HT-29 (cell line): ENCODE measurements around the gene ETV7. TPM values are rescaled to one million over a fixed set of nuclear protein-coding genes. Genes with fewer than 3 reads are reported as not detected.

Source experiments
- DNase-seq: peaks from one replicate; pipeline ENCODE4 v3.0.0-alpha.2; 2015; ENCODE audit warnings: low spot score
- total RNA-seq: library from RNA; depleted of rRNA; stranded (reverse); fragments of >200 nt; shearing (Covaris generic); gene quantifications from 2 replicates; pipeline ENCODE4 v1.2.3, GENCODE V29; 2014

Gene ETV7
- total RNA-seq, 1 experiment from 2014 or later = 1.3 TPM

GRCh38 chr6:36384095-36384494, 3.4 kb downstream of the ETV7 start:
- no peak for DNase-seq

DNA sequence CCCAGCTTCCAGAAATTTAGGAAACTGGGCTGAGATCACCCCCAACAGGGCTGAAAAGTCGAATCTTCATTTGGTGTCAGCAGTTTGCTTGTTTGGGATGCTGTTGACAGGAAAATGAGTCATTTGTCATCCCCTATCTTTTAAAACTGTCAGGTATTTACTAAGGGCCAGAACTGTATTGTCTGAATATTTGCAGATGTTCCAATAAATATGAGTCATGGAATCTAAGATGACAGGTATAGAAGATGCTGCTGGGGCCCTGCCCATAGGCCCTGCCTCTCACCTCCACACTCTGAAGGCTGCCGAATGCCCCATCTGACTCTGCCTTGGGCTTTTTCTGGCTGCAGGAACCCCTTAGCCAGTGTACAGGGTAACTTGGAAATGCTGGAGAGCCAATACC, 3.9 kb downstream of the ETV7 start:
- no peak for DNase-seq

- no peak for DNase-seq
These were observed 4.5 kb downstream of the ETV7 start for GRCh38 chr6:36382976-36383375.

- no peak for DNase-seq
These were observed 5.7 kb downstream of the ETV7 start for GRCh38 chr6:36381502-36382389.

- no peak for DNase-seq
These were observed 7.3 kb downstream of the ETV7 start for GRCh38 chr6:36380166-36380565.

- no peak for DNase-seq
These were observed 8.5 kb downstream of the ETV7 start for GRCh38 chr6:36378936-36379335.

- DNase-seq = no peak
These were observed 9.1 kb downstream of the ETV7 start for GRCh38 chr6:36378243-36378920.

- DNase-seq = no peak
These were observed 9.9 kb downstream of the ETV7 start for GRCh38 chr6:36377594-36377993.

GRCh38 chr6:36376742-36377141, 10.7 kb downstream of the ETV7 start:
- DNase-seq = no peak

GRCh38 chr6:36376183-36376582, 11.3 kb downstream of the ETV7 start:
- no peak for DNase-seq

DNA sequence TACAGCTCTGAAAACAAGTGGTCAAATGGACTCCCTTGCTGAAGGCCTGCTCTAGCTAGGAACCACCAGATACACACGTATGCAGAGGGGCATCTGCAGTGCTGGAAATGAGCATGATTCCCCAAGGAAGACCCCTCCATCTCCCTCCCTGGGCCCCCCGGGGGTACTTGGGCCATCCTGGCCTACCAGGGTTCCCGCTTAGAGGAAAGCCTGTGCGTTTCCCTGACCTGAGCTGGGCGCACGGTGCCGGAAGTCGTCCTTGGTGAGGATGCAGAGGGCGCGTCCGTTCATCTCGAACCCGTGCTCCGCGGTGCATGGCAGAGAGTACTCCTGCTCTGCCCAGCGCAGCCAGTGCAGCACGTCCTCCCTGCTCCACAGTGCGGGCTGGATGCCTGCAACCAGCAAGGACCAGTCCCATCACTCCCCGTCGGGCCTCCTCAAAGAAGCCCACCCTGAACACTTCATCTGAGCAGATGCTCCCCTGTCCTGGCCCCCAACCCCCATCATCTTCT, 11.8 kb downstream of the ETV7 start:
- DNase-seq = no peak

DNA sequence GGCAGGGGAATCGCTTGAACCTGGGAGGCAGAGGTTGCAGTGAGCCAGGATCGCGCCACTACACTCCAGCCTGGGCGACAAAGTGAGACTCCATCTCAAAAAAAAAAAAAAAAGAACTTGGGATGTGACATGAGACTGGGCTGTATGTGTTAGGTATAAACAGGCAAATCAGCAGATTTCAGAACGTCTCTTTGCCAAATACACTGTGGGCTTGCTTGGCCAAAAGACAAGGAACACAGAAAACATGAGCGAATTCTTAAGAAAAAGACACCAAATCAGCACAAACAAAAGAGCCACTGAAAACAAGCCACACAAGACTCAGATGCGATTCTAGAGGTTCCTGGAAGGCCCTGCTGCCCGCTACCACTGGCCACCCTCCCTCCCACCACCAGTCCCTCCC, 12.5 kb downstream of the ETV7 start:
- no peak for DNase-seq

- DNase-seq = no peak
These were observed 13.3 kb downstream of the ETV7 start for GRCh38 chr6:36374194-36374593.

- DNase-seq = no peak
These were observed 14.0 kb downstream of the ETV7 start for GRCh38 chr6:36373368-36374019.

GRCh38 chr6:36372088-36372487, 15.4 kb downstream of the ETV7 start:
- DNase-seq = no peak

- no peak for DNase-seq
These were observed 16.3 kb downstream of the ETV7 start for GRCh38 chr6:36371211-36371610.

DNA sequence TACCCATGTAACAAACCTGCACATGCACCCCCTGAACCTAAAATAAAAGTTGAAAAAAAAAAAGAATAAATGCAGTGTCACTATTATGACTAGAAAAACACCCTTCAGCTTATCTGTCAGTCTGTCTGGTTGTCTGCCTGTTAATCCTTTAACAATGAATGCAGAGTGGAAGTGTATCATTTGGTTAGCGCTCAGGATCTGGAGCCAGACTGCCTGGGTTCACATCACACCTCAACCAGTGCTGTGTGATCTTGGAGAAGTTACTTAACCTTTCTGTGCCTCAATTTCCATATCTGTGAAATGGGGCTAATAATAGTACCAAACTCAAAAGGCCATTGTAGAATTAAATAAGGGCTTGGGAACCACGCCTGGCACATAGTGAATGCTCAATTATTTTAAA, 16.8 kb downstream of the ETV7 start:
- no peak for DNase-seq

GRCh38 chr6:36368921-36369865, 18.3 kb downstream of the ETV7 start:
- DNase-seq = no peak

DNA sequence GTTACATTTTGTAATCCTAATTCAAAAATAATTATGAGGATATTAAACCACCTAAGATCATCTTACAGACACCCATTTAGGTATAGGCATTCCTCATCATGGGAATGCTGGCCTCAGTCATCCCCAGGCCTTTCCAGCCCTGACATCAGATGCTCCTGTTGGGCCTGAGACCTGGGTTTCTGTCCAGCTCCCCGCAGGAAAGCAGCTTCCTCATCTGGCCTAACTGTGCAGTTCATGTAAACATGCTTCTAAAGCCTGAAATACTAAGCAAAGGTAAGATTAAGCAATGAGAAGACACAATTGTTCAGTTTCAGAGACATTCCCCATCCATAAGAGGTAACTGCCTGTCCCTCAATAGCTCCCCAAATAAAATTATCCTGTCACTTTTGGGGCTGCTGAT, 19.0 kb downstream of the ETV7 start:
- no peak for DNase-seq

- no peak for DNase-seq
These were observed 19.7 kb downstream of the ETV7 start for GRCh38 chr6:36367743-36368142.
